Thoracic aorta endothelial cell (primary cell): ENCODE data around the gene CMTM6. TPM values are rescaled to one million over a fixed set of nuclear protein-coding genes. Genes with fewer than 3 reads are reported as not detected.

Source experiments
- small RNA-seq: library from RNA; depleted of rRNA; stranded (forward); fragments of <200 nt; gene quantifications from one replicate; pipeline ENCODE3, GENCODE V24; 2012
- total RNA-seq: library from RNA; depleted of rRNA; stranded (reverse); fragments of >200 nt; gene quantifications from 2 replicates; pipeline ENCODE4 v1.2.3, GENCODE V29; 2012

CMTM6 gene
- total RNA-seq: 127 and 141 TPM in 2 replicates

GRCh38 chr3:32502118-32502945, at the start of gene CMTM6:
CMTM6 (minus strand) TSS chr3:32502852; CDS start chr3:32502745, 107 bp downstream.

Small RNA genes within 50 kb of the gene (small RNA-seq; reads per million reads assigned to genes)
- 0.42 reads per million for gene MIR548AY

Other genes starting within 250 kb of the CMTM6 start
- 35.0 and 41.0 TPM in 2 replicates for gene CMTM7, start 111.0 kb downstream of the CMTM6 start, total RNA-seq
- 56.9 and 65.8 TPM in 2 replicates for gene DYNC1LI1, start 68.0 kb upstream of the CMTM6 start, total RNA-seq
- 31.4 and 33.4 TPM in 2 replicates for gene CNOT10, start 182.3 kb upstream of the CMTM6 start, total RNA-seq